Memory B cell (primary cell): Measurements from ENCODE around the gene NANOS1.

ENCODE experiments used
- ATAC-seq: fragments of 150-1000 bp; cut with Tn5 transposase; 2 replicates; pipeline ENCODE4 v1.10.0; 2021; ENCODE audit warnings: low read depth, mild to moderate bottlenecking, moderate library complexity
- DNase-seq, 2 donors: peaks; one replicate each; pipeline ENCODE4 v3.0.0; 2022; ENCODE audit warnings: low spot score in 2 of 2
- H3K27ac Mint-ChIP-seq: one replicate; pipeline ENCODE4 v1.8.0; 2022; ENCODE audit warnings: mild to moderate bottlenecking, moderate library complexity, mixed read lengths
- H3K27me3 Mint-ChIP-seq: one replicate; pipeline ENCODE4 v1.8.0; 2022; ENCODE audit warnings: mixed read lengths
- H3K36me3 Mint-ChIP-seq: one replicate; pipeline ENCODE4 v1.8.0; 2022; ENCODE audit warnings: mild to moderate bottlenecking, mixed read lengths
- H3K4me1 Mint-ChIP-seq: one replicate; pipeline ENCODE4 v1.8.0; 2022; ENCODE audit warnings: mixed read lengths
- H3K4me3 Mint-ChIP-seq: one replicate; pipeline ENCODE4 v1.8.0; 2022; ENCODE audit warnings: mild to moderate bottlenecking, moderate library complexity, mixed read lengths
- H3K9me3 Mint-ChIP-seq: one replicate; pipeline ENCODE4 v1.8.0; 2022; ENCODE audit warnings: mixed read lengths

The NANOS1 gene

DNA sequence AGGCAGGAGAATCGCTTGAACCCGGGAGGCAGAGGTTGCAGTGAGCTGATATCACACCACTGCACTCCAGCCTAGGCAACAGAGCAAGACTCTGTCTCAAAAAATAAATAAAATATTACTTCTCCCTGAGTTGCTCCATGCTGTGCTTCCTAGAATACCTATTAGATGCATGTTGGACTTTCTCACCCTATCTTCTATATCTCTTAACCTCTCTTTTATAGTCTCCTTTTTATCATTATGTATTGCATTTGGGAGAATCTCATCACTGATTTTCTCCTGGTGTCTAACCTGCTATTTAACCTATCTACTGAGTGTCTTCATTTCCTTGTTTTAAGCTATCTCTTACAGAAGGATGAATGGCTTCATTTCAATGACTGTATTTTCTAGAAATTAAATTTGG, 32.1 kb upstream of the NANOS1 start:
- H3K9me3 Mint-ChIP-seq, result peaks cover 3% of the 10 kb centered on the region
- no peak for ATAC-seq
- peaks cover 14% of the 10 kb centered on the region for H3K27me3 Mint-ChIP-seq
- no peak overlapping the region for H3K27ac Mint-ChIP-seq
- no peaks in the 10 kb centered on the region for H3K4me1 Mint-ChIP-seq
- DNase-seq, result no peak
- H3K4me3 Mint-ChIP-seq, result no peak overlapping the region
- no peaks in the 10 kb centered on the region for H3K36me3 Mint-ChIP-seq

DNA sequence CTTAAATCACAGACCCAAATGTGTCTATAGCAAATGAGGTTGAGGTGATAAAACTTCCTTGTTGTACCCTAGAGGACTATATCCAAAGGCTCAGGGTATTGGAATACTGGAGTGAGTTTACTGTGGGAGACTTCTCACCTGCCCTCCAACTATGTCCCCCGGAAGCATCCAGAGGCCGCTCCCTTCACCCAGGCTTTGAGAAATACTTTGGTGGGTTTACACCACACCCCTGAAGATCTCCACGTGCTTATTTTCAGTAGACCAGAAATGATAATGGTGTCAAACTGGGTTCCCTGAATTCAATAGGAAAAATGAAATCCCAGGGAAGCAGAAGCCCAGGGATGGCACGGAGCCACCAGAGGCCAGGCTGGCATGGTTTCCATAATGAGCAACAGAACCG, 31.3 kb upstream of the NANOS1 start:
- no peaks in the 10 kb centered on the region for H3K4me1 Mint-ChIP-seq
- DNase-seq, result no peak
- peaks cover 12% of the 10 kb centered on the region for H3K27me3 Mint-ChIP-seq
- no peak overlapping the region for H3K27ac Mint-ChIP-seq
- no peak overlapping the region for H3K4me3 Mint-ChIP-seq
- peaks cover 3% of the 10 kb centered on the region for H3K9me3 Mint-ChIP-seq
- no peaks in the 10 kb centered on the region for H3K36me3 Mint-ChIP-seq
- no peak for ATAC-seq

DNA sequence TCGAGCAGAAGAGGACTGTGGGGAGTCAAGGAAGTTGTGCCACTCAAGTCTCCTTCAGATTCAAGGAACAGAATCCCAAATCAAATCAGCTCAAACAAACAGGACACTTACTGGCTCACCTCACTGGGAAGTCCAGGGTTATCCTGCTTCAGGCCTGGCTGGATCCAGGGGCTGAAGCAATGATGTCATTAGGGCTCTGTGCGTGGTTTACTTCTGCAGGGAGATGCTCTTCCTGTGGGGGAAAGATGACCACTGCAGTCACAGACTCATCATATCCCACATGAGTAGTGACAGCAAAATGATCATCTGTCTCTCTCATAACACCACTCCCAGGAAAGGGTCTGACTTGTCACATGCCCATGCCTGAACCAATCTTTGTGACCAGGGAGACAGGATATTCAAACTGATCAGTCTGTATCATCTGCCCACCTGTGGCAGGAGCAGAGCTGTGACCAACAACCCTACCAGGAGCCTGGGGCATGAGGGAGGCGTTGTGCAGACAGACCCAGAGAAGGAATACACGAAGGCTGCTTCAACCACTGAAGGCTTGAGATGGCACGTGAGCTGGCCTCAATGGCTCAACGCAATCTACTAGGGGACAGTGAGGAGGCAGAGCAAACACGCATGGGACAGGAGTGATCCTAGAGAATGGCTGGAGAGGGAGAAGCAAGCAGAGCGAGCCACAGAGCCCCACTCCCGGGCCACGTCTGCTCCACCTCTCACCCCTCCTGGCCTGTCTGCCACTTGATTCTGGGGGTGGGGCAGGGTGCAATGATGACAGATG, 27.6 kb upstream of the NANOS1 start:
- ATAC-seq (no peak), DNase-seq (no peak)
- Mint-ChIP-seq H3K36me3 (no peaks in the 10 kb centered on the region), H3K27ac (no peak overlapping the region), H3K4me3 (no peak overlapping the region), H3K4me1 (no peaks in the 10 kb centered on the region), H3K27me3 (peaks cover 14% of the 10 kb centered on the region), H3K9me3 (peaks cover 3% of the 10 kb centered on the region)

DNA sequence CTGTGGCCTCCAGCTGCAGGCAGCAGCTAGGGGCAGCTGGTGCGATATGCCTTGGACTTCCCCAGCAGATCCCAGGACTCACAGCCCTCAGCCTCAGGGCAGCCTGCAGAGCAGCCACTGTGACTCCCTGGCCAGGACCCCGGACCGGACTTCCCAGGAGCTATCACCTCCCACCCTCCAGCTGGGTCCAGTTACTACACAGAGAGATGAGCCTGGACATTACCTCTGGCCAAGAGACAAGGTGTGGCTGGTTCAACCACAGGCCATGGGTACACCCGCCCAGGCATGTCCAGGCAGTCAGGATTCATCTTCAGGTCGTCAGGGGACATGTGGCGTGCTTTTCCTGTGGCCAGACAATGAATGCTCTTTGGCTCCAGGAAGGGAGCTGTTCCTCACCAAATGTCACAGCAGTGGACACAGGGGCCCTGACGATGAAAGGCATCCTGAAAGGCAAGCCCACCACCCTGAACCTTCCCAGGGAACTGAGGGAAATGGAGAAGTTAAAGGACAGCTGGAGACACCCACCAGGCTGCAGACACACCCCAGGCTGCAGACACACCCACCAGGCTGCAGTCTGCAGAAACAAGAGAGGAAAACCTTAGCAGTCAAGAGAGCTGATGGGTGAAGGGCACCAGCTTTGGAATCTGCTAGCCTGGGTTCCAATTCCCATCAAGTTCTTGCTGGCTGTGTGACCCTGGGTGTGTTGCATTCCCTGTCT, 25.8 kb upstream of the NANOS1 start:
- ATAC-seq (no peak), DNase-seq (no peak)
- no peak overlapping the region for H3K4me3 Mint-ChIP-seq
- H3K36me3 Mint-ChIP-seq, result no peaks in the 10 kb centered on the region
- H3K9me3 Mint-ChIP-seq, result no peaks in the 10 kb centered on the region
- no peaks in the 10 kb centered on the region for H3K4me1 Mint-ChIP-seq
- peaks cover 18% of the 10 kb centered on the region for H3K27me3 Mint-ChIP-seq
- H3K27ac Mint-ChIP-seq, result no peak overlapping the region

DNA sequence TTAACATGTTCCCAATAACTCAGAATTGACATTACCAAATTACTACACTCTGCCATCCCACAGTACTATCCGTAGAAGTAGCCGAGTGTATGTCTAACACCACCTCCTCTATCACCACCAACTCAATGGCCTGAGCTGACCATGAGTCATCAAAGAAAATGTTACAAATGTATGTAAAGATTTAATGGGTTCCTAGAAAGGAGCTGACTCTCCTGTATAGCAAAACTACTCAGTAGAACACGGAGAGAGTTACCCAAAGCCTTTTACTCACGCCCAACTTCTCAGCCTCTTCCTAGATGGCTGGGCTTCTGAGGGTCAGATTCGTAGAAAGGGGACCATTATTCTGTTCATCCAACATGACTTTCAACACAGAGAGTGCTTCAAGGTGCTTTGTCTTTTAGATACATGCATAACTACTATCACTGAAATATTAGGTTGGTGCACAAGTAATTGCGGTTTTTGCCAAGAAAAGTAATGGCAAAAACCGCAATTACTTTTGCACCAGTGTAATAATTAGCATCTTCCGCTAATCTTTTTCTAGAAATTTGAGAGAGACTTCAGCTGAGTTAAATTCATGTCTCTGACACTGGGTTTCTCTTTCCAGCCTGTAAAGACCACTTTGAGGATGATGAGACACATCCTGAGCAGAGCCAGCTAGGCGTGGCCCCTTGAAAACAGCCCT, 24.0 kb upstream of the NANOS1 start:
- ATAC-seq (no peak), DNase-seq (no peak)
- H3K4me1 Mint-ChIP-seq, result no peaks in the 10 kb centered on the region
- H3K36me3 Mint-ChIP-seq, result no peaks in the 10 kb centered on the region
- H3K9me3 Mint-ChIP-seq, result peaks cover 2% of the 10 kb centered on the region
- no peak overlapping the region for H3K4me3 Mint-ChIP-seq
- H3K27me3 Mint-ChIP-seq, result peaks cover 22% of the 10 kb centered on the region
- H3K27ac Mint-ChIP-seq, result no peak overlapping the region

DNA sequence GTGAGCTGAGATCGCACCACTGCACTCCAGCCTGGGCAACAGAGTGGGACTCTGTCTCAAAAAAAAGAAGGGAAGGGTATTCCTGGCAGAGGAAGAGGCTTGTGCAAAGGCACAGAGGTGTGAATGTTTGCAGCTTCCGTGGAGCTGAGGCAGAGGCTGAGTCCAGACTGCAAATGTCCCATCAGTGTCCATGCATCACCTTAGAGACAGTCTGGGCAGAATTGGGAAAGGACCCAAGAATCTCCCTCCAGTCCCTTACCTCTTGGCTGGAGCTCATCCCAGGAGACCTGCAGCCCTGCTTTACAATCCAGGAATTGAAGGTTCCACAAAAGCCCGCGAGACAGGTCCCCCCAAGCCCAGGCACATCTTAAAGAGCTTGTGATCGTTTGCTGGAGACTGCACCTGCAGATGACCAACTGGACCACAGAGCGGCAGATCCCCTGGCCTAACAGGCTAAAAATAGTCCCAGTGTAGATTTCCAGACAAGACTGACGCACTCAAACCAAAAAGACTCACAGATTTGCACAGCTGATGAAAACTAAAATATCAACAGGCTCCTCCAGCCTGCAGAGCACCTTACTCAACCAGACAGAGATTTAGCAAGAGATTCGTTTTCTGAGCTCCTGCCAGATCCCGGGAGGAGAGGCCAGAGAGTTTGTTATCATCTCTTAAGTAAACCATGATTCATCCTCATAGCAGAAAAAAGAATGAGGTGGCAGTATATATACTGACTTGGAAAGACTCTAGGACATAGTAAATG, 22.9 kb upstream of the NANOS1 start:
- ATAC-seq (no peak), DNase-seq (no peak)
- H3K4me1 Mint-ChIP-seq, result no peaks in the 10 kb centered on the region
- H3K27me3 Mint-ChIP-seq, result peaks cover 21% of the 10 kb centered on the region
- no peak overlapping the region for H3K27ac Mint-ChIP-seq
- H3K36me3 Mint-ChIP-seq, result no peaks in the 10 kb centered on the region
- H3K4me3 Mint-ChIP-seq, result no peak overlapping the region
- peaks cover 2% of the 10 kb centered on the region for H3K9me3 Mint-ChIP-seq

DNA sequence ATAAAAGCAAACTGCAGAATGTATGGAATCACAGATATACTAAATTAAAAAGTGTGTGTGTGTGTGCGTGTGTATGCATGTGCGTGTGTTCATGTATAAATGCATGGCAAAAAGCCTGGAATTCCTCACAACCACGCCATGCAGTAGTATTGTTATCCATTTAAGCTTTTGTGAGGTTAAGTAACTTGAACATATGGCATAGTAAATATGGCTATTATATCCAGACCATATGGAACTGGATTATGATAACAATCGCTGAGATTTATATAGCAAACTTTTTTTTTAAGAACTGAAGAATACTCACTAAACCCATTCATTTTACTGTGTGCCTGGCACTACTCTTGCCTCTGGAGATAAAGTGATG, 22.3 kb upstream of the NANOS1 start:
- ATAC-seq (no peak), DNase-seq (no peak)
- Mint-ChIP-seq H3K36me3 (no peaks in the 10 kb centered on the region), H3K4me3 (no peak overlapping the region), H3K9me3 (peaks cover 2% of the 10 kb centered on the region), H3K4me1 (no peaks in the 10 kb centered on the region), H3K27ac (no peak overlapping the region), H3K27me3 (peaks cover 17% of the 10 kb centered on the region)

DNA sequence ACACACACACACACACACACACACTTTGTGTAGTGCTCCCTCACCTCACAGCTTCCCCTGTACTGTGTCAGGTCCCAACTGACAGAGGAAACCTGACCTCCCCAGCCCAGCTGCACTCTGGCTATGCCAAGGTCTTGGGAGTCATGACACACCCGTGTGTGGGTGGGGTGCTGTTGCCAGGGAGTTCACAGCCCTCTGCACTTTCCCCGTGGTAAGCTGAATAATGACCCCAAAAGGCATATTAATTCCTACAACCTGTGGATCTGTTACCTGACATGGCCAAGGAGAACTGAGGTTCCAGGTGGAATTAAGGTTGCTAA, 8.9 kb upstream of the NANOS1 start:
- Mint-ChIP-seq H3K4me3 (no peak overlapping the region), H3K27me3 (peaks cover 8% of the 10 kb centered on the region), H3K9me3 (peaks cover 1% of the 10 kb centered on the region), H3K27ac (no peak overlapping the region), H3K4me1 (no peaks in the 10 kb centered on the region), H3K36me3 (no peaks in the 10 kb centered on the region)
- ATAC-seq (no peak), DNase-seq (no peak)

DNA sequence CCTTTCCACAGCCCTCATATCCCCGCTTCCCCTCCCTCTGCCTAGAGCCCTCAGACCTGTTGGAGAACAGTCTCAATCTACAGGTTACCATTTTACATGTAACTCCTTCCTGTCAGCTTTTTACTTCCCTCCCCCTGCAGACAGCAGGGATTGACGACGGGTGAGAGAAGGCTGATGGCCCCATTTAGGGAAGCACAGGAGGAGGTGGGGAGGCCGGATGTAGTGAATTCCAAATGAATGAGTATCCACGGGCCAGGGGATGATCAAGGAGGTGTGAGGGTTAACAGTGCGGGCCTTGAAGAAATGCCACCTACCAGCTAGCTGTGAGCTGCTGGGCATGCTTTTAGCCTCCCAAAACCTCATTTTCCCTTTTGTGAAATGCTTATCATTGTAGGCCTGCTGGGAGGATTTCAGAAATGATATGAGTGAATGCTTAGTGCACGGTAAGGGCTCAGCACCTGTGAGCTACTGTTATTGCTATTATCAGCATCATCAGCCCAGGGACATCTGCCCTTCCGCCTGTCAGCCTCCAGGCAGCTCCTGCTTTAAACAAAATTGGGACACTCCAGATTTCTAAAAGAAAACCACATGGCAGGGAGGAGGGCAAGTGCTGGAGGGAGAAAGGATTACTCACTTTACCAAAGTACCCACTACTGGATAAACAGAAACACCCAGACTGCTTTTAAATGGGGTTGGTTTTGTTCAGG, 6.5 kb upstream of the NANOS1 start:
- no peak overlapping the region for H3K27ac Mint-ChIP-seq
- no peaks in the 10 kb centered on the region for H3K36me3 Mint-ChIP-seq
- H3K9me3 Mint-ChIP-seq, result peaks cover 1% of the 10 kb centered on the region
- H3K27me3 Mint-ChIP-seq, result peaks cover 8% of the 10 kb centered on the region
- H3K4me3 Mint-ChIP-seq, result no peak overlapping the region
- no peaks in the 10 kb centered on the region for H3K4me1 Mint-ChIP-seq
- DNase-seq (no peak), ATAC-seq (no peak)

DNA sequence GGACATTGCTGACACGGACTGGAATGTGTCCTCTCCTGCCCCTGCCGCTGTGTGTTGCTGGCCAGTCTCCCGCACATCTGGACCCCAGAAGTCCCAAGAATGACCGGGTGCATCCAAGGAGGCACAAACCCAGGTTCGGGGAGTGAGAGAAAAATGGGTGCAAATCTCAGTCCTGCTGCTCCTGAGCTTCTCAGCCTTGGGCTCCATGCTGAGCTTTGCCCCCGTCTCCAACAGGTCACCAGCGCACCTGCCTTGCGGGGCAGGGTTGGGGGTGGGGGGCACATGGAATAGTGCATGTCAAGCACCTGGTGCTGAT, 6.0 kb upstream of the NANOS1 start:
- ATAC-seq (no peak), DNase-seq (no peak)
- Mint-ChIP-seq H3K4me1 (peaks cover 3% of the 10 kb centered on the region), H3K36me3 (no peaks in the 10 kb centered on the region), H3K9me3 (peaks cover 1% of the 10 kb centered on the region), H3K27ac (no peak overlapping the region), H3K27me3 (peaks cover 5% of the 10 kb centered on the region), H3K4me3 (no peak overlapping the region)

DNA sequence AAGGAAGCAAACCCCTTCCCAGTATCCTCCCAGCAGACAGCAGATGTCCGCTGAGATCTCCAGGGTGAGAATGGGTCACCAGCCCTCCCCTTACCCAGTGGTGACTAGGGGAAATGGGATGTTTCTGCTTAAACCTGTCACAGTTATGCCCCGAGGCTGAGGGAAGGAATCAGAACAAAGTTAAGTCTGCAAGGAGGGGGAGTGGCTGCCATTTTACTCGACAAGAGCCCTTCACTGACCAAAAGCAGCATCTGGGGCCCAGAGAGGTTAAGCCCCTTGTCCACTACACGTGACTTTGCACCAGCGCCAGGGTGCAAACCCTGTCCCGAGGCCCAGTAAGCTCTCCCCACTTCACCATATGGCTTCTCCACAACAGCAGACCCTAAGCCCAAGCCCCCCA, 4.6 kb upstream of the NANOS1 start:
- no peaks in the 10 kb centered on the region for H3K36me3 Mint-ChIP-seq
- no peak for DNase-seq
- H3K9me3 Mint-ChIP-seq, result no peaks in the 10 kb centered on the region
- H3K4me3 Mint-ChIP-seq, result no peak overlapping the region
- peaks cover 6% of the 10 kb centered on the region for H3K4me1 Mint-ChIP-seq
- no peak overlapping the region for H3K27ac Mint-ChIP-seq
- ATAC-seq, result no peak
- peaks cover 5% of the 10 kb centered on the region for H3K27me3 Mint-ChIP-seq

DNA sequence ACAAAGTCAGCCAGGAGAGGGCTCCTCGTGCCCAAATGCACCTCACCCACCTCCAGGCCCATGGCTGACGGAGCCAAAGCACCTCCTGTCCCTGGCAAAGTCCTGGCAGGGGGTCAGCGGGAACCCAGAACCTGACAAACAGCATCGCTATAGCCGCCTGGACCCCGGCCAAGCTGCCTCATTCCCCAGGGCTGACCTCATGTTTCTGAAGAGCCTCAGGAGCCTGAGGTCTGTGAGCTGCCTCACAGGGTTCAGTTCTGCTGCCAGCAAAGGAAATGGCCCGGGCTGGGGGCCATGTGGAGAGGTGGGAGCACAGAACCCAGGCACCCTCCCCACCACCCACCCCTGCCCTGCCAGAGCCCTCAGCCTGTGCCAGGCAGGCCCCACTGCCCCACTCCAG, 4.2 kb upstream of the NANOS1 start:
- H3K27me3 Mint-ChIP-seq, result peaks cover 5% of the 10 kb centered on the region
- no peak for DNase-seq
- no peaks in the 10 kb centered on the region for H3K9me3 Mint-ChIP-seq
- no peak overlapping the region for H3K4me3 Mint-ChIP-seq
- H3K36me3 Mint-ChIP-seq, result no peaks in the 10 kb centered on the region
- no peak overlapping the region for H3K27ac Mint-ChIP-seq
- peaks cover 6% of the 10 kb centered on the region for H3K4me1 Mint-ChIP-seq
- ATAC-seq, result no peak

DNA sequence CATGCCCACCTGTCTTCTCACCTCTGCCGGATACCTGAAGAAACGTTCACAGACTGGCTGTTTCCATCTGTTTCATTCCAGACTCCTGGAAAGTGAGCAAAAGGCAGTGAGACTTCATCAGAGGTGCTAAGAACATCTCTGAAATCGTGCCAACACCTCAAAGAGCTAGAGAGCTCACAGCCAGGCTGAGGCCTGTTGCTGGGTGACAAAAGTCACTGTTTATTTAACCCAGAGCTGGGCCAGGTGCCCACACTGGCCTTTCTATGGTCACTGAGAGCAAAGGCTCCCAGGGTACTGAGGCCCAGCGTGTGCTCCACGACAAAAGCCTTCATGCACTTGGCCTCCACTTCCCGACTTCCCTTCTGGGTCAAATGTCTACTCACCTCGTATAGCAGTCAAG, 3.7 kb upstream of the NANOS1 start:
- H3K27ac Mint-ChIP-seq, result no peak overlapping the region
- H3K4me3 Mint-ChIP-seq, result no peak overlapping the region
- H3K4me1 Mint-ChIP-seq, result peaks cover 6% of the 10 kb centered on the region
- peaks cover 2% of the 10 kb centered on the region for H3K27me3 Mint-ChIP-seq
- ATAC-seq (no peak), DNase-seq (no peak)
- H3K36me3 Mint-ChIP-seq, result no peaks in the 10 kb centered on the region
- no peaks in the 10 kb centered on the region for H3K9me3 Mint-ChIP-seq
